Heart right ventricle (tissue), 16 donors: ENCODE data around the gene ZNF746. TPM values are rescaled to one million over a fixed set of nuclear protein-coding genes. Genes with fewer than 3 reads are reported as not detected.

ENCODE experiments used
- ATAC-seq, 8 donors: fragments of 200-7000 bp; cut with Tn5 transposase; one replicate each; pipeline ENCODE4 v1.9.1; 2020; ENCODE audit warnings: mild to moderate bottlenecking in 8 of 8, moderate library complexity in 8 of 8, moderate number of reproducible peaks in 1 of 8
- DNase-seq, 2 donors: peaks; one replicate each; pipeline ENCODE4 v3.0.0-alpha.2; 2020
- H3K27ac ChIP-seq, 10 donors: fragments of 200-600 bp; sonication (generic) in 2 of 10; one replicate each; pipeline versions ENCODE4 v1.5.0 to v1.8.0; 2020 to 2022; ENCODE audit warnings: mild to moderate bottlenecking in 3 of 10
- H3K27me3 ChIP-seq, 7 donors: fragments of 200-600 bp; one replicate each; pipeline ENCODE4 v1.8.0; 2021 to 2022; ENCODE audit warnings: mild to moderate bottlenecking in 2 of 7
- H3K36me3 ChIP-seq, 9 donors: fragments of 200-600 bp; sonication (generic) in 1 of 9; one replicate each; pipeline versions ENCODE4 v1.5.0 to v1.8.0; 2020 to 2022; ENCODE audit warnings: mild to moderate bottlenecking in 2 of 9
- H3K4me1 ChIP-seq, 9 donors: fragments of 200-600 bp; sonication (generic) in 1 of 9; one replicate each; pipeline versions ENCODE4 v1.5.0 to v1.8.0; 2020 to 2022; ENCODE audit warnings: mild to moderate bottlenecking in 4 of 9
- H3K4me3 ChIP-seq, 10 donors: fragments of 200-600 bp; sonication (generic) in 2 of 10; one replicate each; pipeline versions ENCODE4 v1.5.0 to v1.8.0; 2020 to 2022; ENCODE audit warnings: mild to moderate bottlenecking in 7 of 10, moderate library complexity in 2 of 10
- H3K9me3 ChIP-seq, 11 donors: fragments of 200-600 bp in 10 of 11; sonication (generic) in 2 of 11; one replicate each; pipeline versions ENCODE4 v1.5.0 to v1.8.0; 2013 to 2022; ENCODE audit warnings: mild to moderate bottlenecking in 2 of 11, control low read depth in 1 of 11, moderate library complexity in 1 of 11
- CTCF ChIP-seq, 9 donors: fragments of 200-600 bp; sonication (generic) in 2 of 9; IDR thresholded peaks; one replicate each; pipeline versions ENCODE4 v1.5.0 to v1.8.0; 2021 to 2022; ENCODE audit warnings: antibody characterized with exemption in 9 of 9, mild to moderate bottlenecking in 5 of 9, moderate library complexity in 1 of 9
- WGBS, 2 donors: extraction: QIAGEN DNeasy Blood & Tissue Kit; methylation state at CpG; one replicate each; pipeline ENCODE4 v1.1.7; 2013; ENCODE audit warnings: inconsistent platforms in 1 of 2; 5-methylcytosine and 5-hydroxymethylcytosine counted together
- intact Hi-C, 10 donors: fragments of 100-400 bp; cut with DNase I; formaldehyde crosslinking; loops; one replicate each; pipeline versions ENCODE4 v1.11.1 to v1.14.2; 2022
- polyA plus RNA-seq, 2 donors: library from polyadenylated mRNA; stranded (reverse); fragments of 200-250 nt; gene quantifications; one replicate each; pipeline ENCODE4 v1.2.3, GENCODE V29; 2013
- total RNA-seq, 10 donors: library from RNA; stranded (reverse); fragmentation: NEBNext Ultra II Directional in 3 of 10; extraction: Animal tissue kit (Norgen Biotek cat#: 25700) in 3 of 10; gene quantifications; one replicate each; pipeline versions ENCODE4 v1.2.1 to v1.2.4, GENCODE V29; 2021 to 2023
- donor health status: Arrhythmogenic right ventricular cardiomyopathy.
- donor health status: ischemic (EF 13 %, LVEDD 7.1; RV severe dilation, severe dysfunction).
- donor health status: healthy with polysubstance abuse.
- donor health status: DM: no; HTN: yes; CAD: no.
- donor health status: DM: no; HTN: no; CAD: no.
- donor health status: ischemic (EF 25% LVEDD 6.9; RV normal size, moderate dysfunction).
- donor health status: ischemic (EF 25% LVEDD 5.7; RV mildly dilated, moderate dysfunction).
- donor health status: healthy.
- donor health status: DM: yes; HTN: yes; CAD: no.
- donor health status: Ischemic cardiomyopathy.
- donor health status: ischemic (EF 35%, LVEDD 5.7; RV mildly dilated, moderate dysfunction).
- donor health status: nonischemic (EF 11% LVEDD 7.7; RV severe dilation, severe dysfunction).
- donor health status: DM: yes; HTN: yes; CAD: no.
- donor health status: PGD.
- donor health status: ischemic (EF 29% LVEDD 5.4; RV normal size, mild dysfunction).
- donor health status: nonischemic (EF 23%, LVEDD 6.1; RV moderate dilation, normal function).

ZNF746 gene
- total and polyA plus RNA-seq, 12 donors, result 4.5 to 10.5 (median 8.1) TPM

GRCh38 chr7:149423449-149424110, 74.0 kb downstream of the ZNF746 start:
- Histone ChIP-seq H3K4me3 (peak overlapping the region in 7 of 10 donors; percentile 52 to 62 (median 57)), H3K27me3 (peaks cover 0 to 9% (median 0%) of the 10 kb centered on the region in 7 donors), H3K9me3 (no peaks in the 10 kb centered on the region), H3K27ac (no peak overlapping the region), H3K4me1 (peaks cover 0 to 19% (median 12%) of the 10 kb centered on the region in 9 donors), H3K36me3 (no peaks in the 10 kb centered on the region)
- TF ChIP-seq CTCF (IDR thresholded peaks at IDR 0.05), result no peak
- DNase-seq (peak in 1 of 2 donors; percentile 17), ATAC-seq (no peak)
- WGBS, 2 donors, result 37 to 48% methylated on average over 24 of the region's 24 CpGs
- intact Hi-C loops, result loop anchor here in 6 of 10 donors (5.0 to 10.0 kb wide), 5 partner anchors 71 to 169 kb away; partner anchors contain the start of genes ZNF746 (in 3 of the 6) and ZNF783 (in 1 of the 6)

- no peak for TF ChIP-seq CTCF (IDR thresholded peaks at IDR 0.05)
- Histone ChIP-seq H3K27me3 (peaks cover 0 to 9% (median 0%) of the 10 kb centered on the region in 7 donors), H3K9me3 (no peaks in the 10 kb centered on the region), H3K4me3 (peak overlapping the region in 9 of 10 donors; percentile 37 to 62 (median 56)), H3K4me1 (peaks cover 0 to 19% (median 12%) of the 10 kb centered on the region in 9 donors), H3K27ac (peak overlapping the region in 8 of 10 donors; percentile 20 to 78 (median 34)), H3K36me3 (no peaks in the 10 kb centered on the region)
- ATAC-seq (peak; percentile 18 to 73 (median 37)), DNase-seq (peak in 1 of 2 donors; percentile 43)
- intact Hi-C loops, result loop anchor here in 6 of 10 donors (5.0 to 10.0 kb wide), 5 partner anchors 72 to 168 kb away; partner anchors contain the start of genes ZNF746 (in 3 of the 6) and ZNF783 (in 1 of the 6)
- 5 to 9% methylated on average over 34 to 35 of the region's 35 CpGs for WGBS, 2 donors
Observed at GRCh38 chr7:149422914-149423301, 74.7 kb downstream of the ZNF746 start.

Other genes starting within 250 kb of the ZNF746 start
- gene ZNF783, start 235.6 kb downstream of the ZNF746 start, total RNA-seq, result 1 to 10 TPM; 2.6 to 6.0 (median 3.3) TPM
- 1 to 10 TPM; 2.5 to 6.1 TPM for gene ZNF783, start 235.6 kb downstream of the ZNF746 start, polyA plus RNA-seq
- gene ZNF777, start 36.7 kb downstream of the ZNF746 start, total RNA-seq, result 1 to 10 TPM; 6.8 to 9.1 (median 8.0) TPM
- gene ZNF777, start 36.7 kb downstream of the ZNF746 start, polyA plus RNA-seq, result 1 to 10 TPM; 6.1 to 6.7 TPM